WTC11 (cell line): ENCODE results near the gene TIMM13. TPM values are rescaled to one million over a fixed set of nuclear protein-coding genes. Genes with fewer than 3 reads are reported as not detected.

Experiments
- ATAC-seq: fragments of 200-7000 bp; cut with Tn5 transposase; 2 replicates; pipeline ENCODE4 v1.10.0; 2021; ENCODE audit warnings: mild to moderate bottlenecking, moderate library complexity
- CTCF ChIA-PET: fragments of 300-600 bp; sonication (Branson Sonifier 250); formaldehyde crosslinking; loops from one replicate; lab custom pipeline; 2021; ENCODE audit warnings: antibody characterized with exemption; lab: Charles Lee
- POLR2A ChIA-PET: fragments of 350-600 bp; sonication (Branson Sonifier 250); formaldehyde crosslinking; loops from one replicate; lab custom pipeline; 2021; ENCODE audit warnings: antibody characterized with exemption; lab: Charles Lee
- DNase-seq: peaks from one replicate; pipeline ENCODE4 v3.0.0; 2021; ENCODE audit warnings: low spot score
- H3K27ac Mint-ChIP-seq: 2 replicates; pipeline ENCODE4 v1.8.0; 2021; ENCODE audit warnings: mixed read lengths
- H3K27me3 Mint-ChIP-seq: 2 replicates; pipeline ENCODE4 v1.8.0; 2021; ENCODE audit warnings: low read depth, mild to moderate bottlenecking, moderate library complexity, mixed read lengths
- H3K36me3 Mint-ChIP-seq: 2 replicates; pipeline ENCODE4 v1.8.0; 2021; ENCODE audit warnings: mixed read lengths
- H3K4me1 Mint-ChIP-seq: 2 replicates; pipeline ENCODE4 v1.8.0; 2022; ENCODE audit warnings: mixed read lengths
- H3K4me3 Mint-ChIP-seq: 2 replicates; pipeline ENCODE4 v1.8.0; 2021; ENCODE audit warnings: mild to moderate bottlenecking, moderate library complexity, mixed read lengths
- H3K9me3 Mint-ChIP-seq: 2 replicates; pipeline ENCODE4 v1.8.0; 2021; ENCODE audit warnings: mixed read lengths
- CREM ChIP-seq: sonication (generic); formaldehyde crosslinking; IDR thresholded peaks from 2 replicates; pipeline ENCODE4 v1.8.1; 2022; ENCODE audit warnings: mild to moderate bottlenecking, missing genetic modification reagents, moderate library complexity
- ETV6 ChIP-seq: sonication (generic); formaldehyde crosslinking; IDR thresholded peaks from 2 replicates; pipeline ENCODE4 v1.8.1; 2022; ENCODE audit warnings: mild to moderate bottlenecking, missing genetic modification reagents
- FOXP1 ChIP-seq: sonication (generic); formaldehyde crosslinking; IDR thresholded peaks from 2 replicates; pipeline ENCODE4 v1.8.0; 2022; ENCODE audit warnings: missing genetic modification reagents, mild to moderate bottlenecking, moderate library complexity, borderline replicate concordance
- GRHL2 ChIP-seq: fragments of 250-450 bp; sonication (Bioruptor Pico); IDR thresholded peaks from 2 replicates; pipeline ENCODE4 v1.8.0; 2022; ENCODE audit warnings: mild to moderate bottlenecking, moderate library complexity; ENCODE audit not compliant: insufficient replicate concordance, severe bottlenecking
- JUN ChIP-seq: sonication (generic); formaldehyde crosslinking; IDR thresholded peaks from 2 replicates; pipeline ENCODE4 v1.8.0; 2023; ENCODE audit warnings: mild to moderate bottlenecking, missing genetic modification reagents
- KAT7 ChIP-seq: sonication (generic); formaldehyde crosslinking; IDR thresholded peaks from 2 replicates; pipeline ENCODE4 v1.8.1; 2023; ENCODE audit warnings: missing genetic modification reagents, mild to moderate bottlenecking, borderline replicate concordance
- RELA ChIP-seq: sonication (generic); formaldehyde crosslinking; IDR thresholded peaks from 2 replicates; pipeline ENCODE4 v1.8.1; 2022; ENCODE audit warnings: missing genetic modification reagents, mild to moderate bottlenecking, borderline replicate concordance
- ZNF317 ChIP-seq: sonication (generic); formaldehyde crosslinking; IDR thresholded peaks from 2 replicates; pipeline ENCODE4 v1.8.1; 2023; ENCODE audit warnings: low read depth, mild to moderate bottlenecking, moderate library complexity, missing genetic modification reagents, borderline replicate concordance
- ZNF423 ChIP-seq: fragments of 250-450 bp; sonication (Bioruptor Pico); IDR thresholded peaks from 2 replicates; pipeline ENCODE4 v2.1.2; 2022; ENCODE audit warnings: mild to moderate bottlenecking, moderate library complexity
- total RNA-seq: library from RNA; stranded (reverse); gene quantifications from 3 replicates; pipeline ENCODE4 v1.2.3, GENCODE V29; 2021
- TF ChIP-seq, protein P1 (sequence below): sonication (generic); formaldehyde crosslinking; IDR thresholded peaks from 2 replicates; pipeline ENCODE4 v1.8.1; 2023; ENCODE audit warnings: mild to moderate bottlenecking, missing genetic modification reagents, borderline replicate concordance
- TF ChIP-seq, protein P2 (sequence below): sonication (generic); formaldehyde crosslinking; IDR thresholded peaks from 2 replicates; pipeline ENCODE4 v1.8.1; 2023; ENCODE audit warnings: mild to moderate bottlenecking, moderate library complexity, missing genetic modification reagents
- TF ChIP-seq, protein P3 (sequence below): sonication (generic); formaldehyde crosslinking; IDR thresholded peaks from 2 replicates; pipeline ENCODE4 v1.8.1; 2023; ENCODE audit warnings: mild to moderate bottlenecking, missing genetic modification reagents, moderate library complexity
- TF ChIP-seq, protein P4 (sequence below): sonication (generic); formaldehyde crosslinking; IDR thresholded peaks from 2 replicates; pipeline ENCODE4 v1.8.1; 2022; ENCODE audit warnings: missing genetic modification reagents, borderline replicate concordance

TIMM13 gene
- total RNA-seq, 1 experiment from 2014 or later: 342 TPM

DNA sequence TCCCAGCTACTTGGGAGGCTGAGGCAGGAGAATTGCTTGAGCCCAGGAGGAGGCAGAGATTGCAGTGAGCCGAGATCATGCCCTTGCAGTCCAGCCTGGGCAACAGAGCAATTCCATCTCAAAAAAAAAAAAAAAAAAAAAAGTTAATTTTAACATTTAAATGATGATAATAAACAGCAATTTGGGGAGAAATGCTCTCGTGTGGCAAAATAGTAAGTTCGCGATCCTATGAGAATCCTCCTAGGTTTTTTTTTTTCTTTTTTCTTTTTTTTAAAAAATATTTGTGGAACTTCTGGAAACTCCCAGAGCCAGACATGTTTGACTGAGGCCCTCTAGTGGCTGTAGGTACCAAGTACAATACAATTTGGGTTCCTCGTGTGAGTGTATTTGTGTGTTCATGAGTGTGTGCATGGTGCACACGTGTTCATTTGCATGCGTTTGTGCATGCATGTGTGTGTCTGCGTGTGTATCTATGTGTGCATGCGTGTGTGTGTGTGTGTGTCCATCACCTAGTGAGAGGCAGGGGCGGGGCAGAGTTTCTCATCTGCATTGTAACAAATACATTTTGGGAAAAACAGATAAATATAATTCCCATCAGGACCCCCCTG lies 36.2 kb downstream of the TIMM13 start (continued):
- TF ChIP-seq ZNF317 (CRISPR knock-in tag): no peak
- TF ChIP-seq, protein P1, sequence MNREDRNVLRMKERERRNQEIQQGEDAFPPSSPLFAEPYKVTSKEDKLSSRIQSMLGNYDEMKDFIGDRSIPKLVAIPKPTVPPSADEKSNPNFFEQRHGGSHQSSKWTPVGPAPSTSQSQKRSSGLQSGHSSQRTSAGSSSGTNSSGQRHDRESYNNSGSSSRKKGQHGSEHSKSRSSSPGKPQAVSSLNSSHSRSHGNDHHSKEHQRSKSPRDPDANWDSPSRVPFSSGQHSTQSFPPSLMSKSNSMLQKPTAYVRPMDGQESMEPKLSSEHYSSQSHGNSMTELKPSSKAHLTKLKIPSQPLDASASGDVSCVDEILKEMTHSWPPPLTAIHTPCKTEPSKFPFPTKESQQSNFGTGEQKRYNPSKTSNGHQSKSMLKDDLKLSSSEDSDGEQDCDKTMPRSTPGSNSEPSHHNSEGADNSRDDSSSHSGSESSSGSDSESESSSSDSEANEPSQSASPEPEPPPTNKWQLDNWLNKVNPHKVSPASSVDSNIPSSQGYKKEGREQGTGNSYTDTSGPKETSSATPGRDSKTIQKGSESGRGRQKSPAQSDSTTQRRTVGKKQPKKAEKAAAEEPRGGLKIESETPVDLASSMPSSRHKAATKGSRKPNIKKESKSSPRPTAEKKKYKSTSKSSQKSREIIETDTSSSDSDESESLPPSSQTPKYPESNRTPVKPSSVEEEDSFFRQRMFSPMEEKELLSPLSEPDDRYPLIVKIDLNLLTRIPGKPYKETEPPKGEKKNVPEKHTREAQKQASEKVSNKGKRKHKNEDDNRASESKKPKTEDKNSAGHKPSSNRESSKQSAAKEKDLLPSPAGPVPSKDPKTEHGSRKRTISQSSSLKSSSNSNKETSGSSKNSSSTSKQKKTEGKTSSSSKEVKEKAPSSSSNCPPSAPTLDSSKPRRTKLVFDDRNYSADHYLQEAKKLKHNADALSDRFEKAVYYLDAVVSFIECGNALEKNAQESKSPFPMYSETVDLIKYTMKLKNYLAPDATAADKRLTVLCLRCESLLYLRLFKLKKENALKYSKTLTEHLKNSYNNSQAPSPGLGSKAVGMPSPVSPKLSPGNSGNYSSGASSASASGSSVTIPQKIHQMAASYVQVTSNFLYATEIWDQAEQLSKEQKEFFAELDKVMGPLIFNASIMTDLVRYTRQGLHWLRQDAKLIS (CRISPR knock-in tag): no peak

DNA sequence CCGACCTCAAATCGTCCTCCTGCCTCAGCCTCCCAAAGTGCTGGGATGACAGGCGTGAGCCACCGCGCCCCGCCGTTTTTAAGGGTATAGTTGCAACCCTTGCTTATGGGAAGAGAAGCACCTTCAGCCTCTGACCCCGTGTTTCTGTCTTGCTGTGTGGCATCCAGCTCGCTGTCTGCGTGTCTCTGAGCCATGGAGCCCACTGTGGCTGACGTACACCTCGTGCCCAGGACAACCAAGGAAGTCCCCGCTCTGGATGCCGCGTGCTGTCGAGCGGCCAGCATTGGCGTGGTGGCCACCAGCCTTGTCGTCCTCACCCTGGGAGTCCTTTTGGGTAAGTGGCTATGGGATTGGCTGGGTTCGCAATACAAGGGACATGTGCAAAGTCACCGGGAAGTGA lies 37.8 kb downstream of the TIMM13 start:
- no peak overlapping the region for H3K4me3 Mint-ChIP-seq
- H3K27me3 Mint-ChIP-seq: peaks cover 9% of the 10 kb centered on the region
- TF ChIP-seq CREM (CRISPR knock-in tag): no peak
- TF ChIP-seq JUN (CRISPR knock-in tag): no peak
- TF ChIP-seq KAT7 (CRISPR knock-in tag): no peak
- no peak for TF ChIP-seq ETV6 (CRISPR knock-in tag)
- TF ChIP-seq ZNF423: no peak
- TF ChIP-seq GRHL2: no peak
- TF ChIP-seq, protein P2, sequence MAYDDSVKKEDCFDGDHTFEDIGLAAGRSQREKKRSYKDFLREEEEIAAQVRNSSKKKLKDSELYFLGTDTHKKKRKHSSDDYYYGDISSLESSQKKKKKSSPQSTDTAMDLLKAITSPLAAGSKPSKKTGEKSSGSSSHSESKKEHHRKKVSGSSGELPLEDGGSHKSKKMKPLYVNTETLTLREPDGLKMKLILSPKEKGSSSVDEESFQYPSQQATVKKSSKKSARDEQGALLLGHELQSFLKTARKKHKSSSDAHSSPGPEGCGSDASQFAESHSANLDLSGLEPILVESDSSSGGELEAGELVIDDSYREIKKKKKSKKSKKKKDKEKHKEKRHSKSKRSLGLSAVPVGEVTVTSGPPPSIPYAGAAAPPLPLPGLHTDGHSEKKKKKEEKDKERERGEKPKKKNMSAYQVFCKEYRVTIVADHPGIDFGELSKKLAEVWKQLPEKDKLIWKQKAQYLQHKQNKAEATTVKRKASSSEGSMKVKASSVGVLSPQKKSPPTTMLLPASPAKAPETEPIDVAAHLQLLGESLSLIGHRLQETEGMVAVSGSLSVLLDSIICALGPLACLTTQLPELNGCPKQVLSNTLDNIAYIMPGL (CRISPR knock-in tag): no peak
- TF ChIP-seq FOXP1: no peak
- TF ChIP-seq, protein P3, sequence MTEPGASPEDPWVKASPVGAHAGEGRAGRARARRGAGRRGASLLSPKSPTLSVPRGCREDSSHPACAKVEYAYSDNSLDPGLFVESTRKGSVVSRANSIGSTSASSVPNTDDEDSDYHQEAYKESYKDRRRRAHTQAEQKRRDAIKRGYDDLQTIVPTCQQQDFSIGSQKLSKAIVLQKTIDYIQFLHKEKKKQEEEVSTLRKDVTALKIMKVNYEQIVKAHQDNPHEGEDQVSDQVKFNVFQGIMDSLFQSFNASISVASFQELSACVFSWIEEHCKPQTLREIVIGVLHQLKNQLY (CRISPR knock-in tag): no peak
- TF ChIP-seq, protein P4, sequence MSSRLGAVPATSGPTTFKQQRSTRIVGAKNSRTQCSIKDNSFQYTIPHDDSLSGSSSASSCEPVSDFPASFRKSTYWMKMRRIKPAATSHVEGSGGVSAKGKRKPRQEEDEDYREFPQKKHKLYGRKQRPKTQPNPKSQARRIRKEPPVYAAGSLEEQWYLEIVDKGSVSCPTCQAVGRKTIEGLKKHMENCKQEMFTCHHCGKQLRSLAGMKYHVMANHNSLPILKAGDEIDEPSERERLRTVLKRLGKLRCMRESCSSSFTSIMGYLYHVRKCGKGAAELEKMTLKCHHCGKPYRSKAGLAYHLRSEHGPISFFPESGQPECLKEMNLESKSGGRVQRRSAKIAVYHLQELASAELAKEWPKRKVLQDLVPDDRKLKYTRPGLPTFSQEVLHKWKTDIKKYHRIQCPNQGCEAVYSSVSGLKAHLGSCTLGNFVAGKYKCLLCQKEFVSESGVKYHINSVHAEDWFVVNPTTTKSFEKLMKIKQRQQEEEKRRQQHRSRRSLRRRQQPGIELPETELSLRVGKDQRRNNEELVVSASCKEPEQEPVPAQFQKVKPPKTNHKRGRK (CRISPR knock-in tag): no peak
- TF ChIP-seq RELA: no peak
- DNase-seq (no peak), ATAC-seq (no peak)
- H3K27ac Mint-ChIP-seq: no peak overlapping the region
- POLR2A ChIA-PET: no interaction called here
- CTCF ChIA-PET: interaction anchor here (0.6 kb wide), 1 partner anchor 9 kb away, joined by 5 read pairs; no protein-coding TSS in a partner anchor
- peaks cover 13% of the 10 kb centered on the region for H3K9me3 Mint-ChIP-seq
- H3K4me1 Mint-ChIP-seq: peaks cover 3% of the 10 kb centered on the region; the same call in 1 of the 2 replicates
- no peaks in the 10 kb centered on the region for H3K36me3 Mint-ChIP-seq
